DND-41 (cell line): ENCODE measurements around the gene LPCAT3.
A peak's percentile ranks its signal among the peaks of the same experiment; 100 is the strongest.

Experiments
- EZH2 ChIP-seq: IDR thresholded peaks from 3 replicates; pipeline ENCODE4 v1.6.1; 2012; ENCODE audit warnings: borderline replicate concordance, low read depth, mild to moderate bottlenecking, moderate library complexity, low read length, inconsistent platforms; ENCODE audit not compliant: severe bottlenecking
- TF ChIP-seq, protein P1 (sequence below): IDR thresholded peaks from 2 replicates; pipeline ENCODE4 v1.5.1; 2012; ENCODE audit warnings: borderline replicate concordance, low read length, moderate library complexity, mild to moderate bottlenecking; ENCODE audit not compliant: poor library complexity, severe bottlenecking; ENCODE audit errors: extremely low read depth

DNA sequence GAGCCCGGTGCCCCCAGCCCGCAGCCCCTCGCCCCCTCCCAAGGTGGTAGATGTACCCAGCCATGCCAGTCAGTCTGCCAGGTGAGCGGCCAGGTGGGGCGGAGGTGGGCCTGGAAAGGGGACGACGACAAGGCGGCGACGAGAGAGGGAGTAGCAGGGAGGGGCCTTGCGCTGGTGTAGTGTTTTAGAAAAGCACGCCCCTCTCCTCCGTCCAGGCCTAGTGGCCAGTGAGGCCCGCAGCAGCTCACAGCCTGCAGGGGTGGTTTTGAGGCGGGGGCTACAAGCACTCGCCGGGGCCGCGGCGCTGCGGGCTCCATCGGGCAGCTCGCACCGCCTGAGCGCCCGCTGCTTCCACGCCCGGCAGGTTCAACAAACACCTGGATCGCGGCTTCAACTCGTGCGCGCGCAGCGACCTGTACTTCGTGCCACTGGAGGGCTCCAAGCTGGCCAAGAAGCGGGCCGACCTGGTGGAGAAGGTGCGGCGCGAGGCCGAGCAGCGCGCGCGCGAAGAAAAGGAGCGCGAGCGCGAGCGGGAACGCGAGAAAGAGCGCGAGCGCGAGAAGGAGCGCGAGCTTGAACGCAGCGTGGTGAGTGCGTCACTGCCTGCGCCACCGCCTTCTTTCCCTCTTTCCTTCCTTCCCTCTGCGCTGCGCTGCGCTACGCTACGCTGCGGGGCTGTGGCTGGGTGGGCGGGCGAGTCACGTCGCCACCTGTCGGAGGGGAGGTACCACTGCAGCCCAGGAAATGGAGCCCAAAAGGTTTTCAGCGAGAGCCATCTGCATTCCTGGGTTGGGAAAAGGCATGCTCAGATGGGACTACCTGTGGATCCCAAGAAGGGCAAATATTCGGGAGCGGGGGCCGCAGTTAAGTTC is 80.6 kb downstream of the LPCAT3 start:
- TF ChIP-seq, protein P1, sequence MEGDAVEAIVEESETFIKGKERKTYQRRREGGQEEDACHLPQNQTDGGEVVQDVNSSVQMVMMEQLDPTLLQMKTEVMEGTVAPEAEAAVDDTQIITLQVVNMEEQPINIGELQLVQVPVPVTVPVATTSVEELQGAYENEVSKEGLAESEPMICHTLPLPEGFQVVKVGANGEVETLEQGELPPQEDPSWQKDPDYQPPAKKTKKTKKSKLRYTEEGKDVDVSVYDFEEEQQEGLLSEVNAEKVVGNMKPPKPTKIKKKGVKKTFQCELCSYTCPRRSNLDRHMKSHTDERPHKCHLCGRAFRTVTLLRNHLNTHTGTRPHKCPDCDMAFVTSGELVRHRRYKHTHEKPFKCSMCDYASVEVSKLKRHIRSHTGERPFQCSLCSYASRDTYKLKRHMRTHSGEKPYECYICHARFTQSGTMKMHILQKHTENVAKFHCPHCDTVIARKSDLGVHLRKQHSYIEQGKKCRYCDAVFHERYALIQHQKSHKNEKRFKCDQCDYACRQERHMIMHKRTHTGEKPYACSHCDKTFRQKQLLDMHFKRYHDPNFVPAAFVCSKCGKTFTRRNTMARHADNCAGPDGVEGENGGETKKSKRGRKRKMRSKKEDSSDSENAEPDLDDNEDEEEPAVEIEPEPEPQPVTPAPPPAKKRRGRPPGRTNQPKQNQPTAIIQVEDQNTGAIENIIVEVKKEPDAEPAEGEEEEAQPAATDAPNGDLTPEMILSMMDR = peak; percentile 97
- no peak for TF ChIP-seq EZH2
